H9 (cell line): ENCODE results near the gene RAP1GAP2. TPM values are rescaled to one million over a fixed set of nuclear protein-coding genes. Genes with fewer than 3 reads are reported as not detected.

Source experiments
- DNase-seq: peaks from one replicate; pipeline ENCODE4 v3.0.0-alpha.2; 2017
- H2AFZ ChIP-seq: one replicate; pipeline ENCODE4 v1.6.1; 2013; ENCODE audit warnings: mild to moderate bottlenecking, low read length, control low read depth, moderate library complexity
- H2AK5ac ChIP-seq: 2 replicates; pipeline ENCODE4 v1.6.1; 2013; ENCODE audit warnings: low read length, control low read depth, mixed read lengths; ENCODE audit not compliant: insufficient read length
- H2BK120ac ChIP-seq: one replicate; pipeline ENCODE4 v1.6.1; 2013; ENCODE audit warnings: low read depth, mild to moderate bottlenecking, low read length, control low read depth, inconsistent platforms; ENCODE audit not compliant: poor library complexity, severe bottlenecking
- H2BK12ac ChIP-seq: 2 replicates; pipeline ENCODE4 v1.6.1; 2013; ENCODE audit warnings: low read length, control low read depth, mixed read lengths, low read depth; ENCODE audit not compliant: insufficient read length
- H2BK15ac ChIP-seq: 2 replicates; pipeline ENCODE4 v1.6.1; 2013; ENCODE audit warnings: low read depth, low read length, control low read depth
- H2BK20ac ChIP-seq: one replicate; pipeline ENCODE4 v1.6.1; 2013; ENCODE audit warnings: low read depth, mild to moderate bottlenecking, low read length, control low read depth, inconsistent platforms; ENCODE audit not compliant: poor library complexity, severe bottlenecking
- H2BK5ac ChIP-seq: 2 replicates; pipeline ENCODE4 v1.6.1; 2013; ENCODE audit warnings: low read length, control low read depth, mixed read lengths; ENCODE audit not compliant: insufficient read length
- H3K14ac ChIP-seq: 2 replicates; pipeline ENCODE4 v1.6.1; 2013; ENCODE audit warnings: low read length, control low read depth; ENCODE audit not compliant: insufficient read depth
- H3K18ac ChIP-seq: 2 replicates; pipeline ENCODE4 v1.6.1; 2013; ENCODE audit warnings: low read depth, mild to moderate bottlenecking, mixed read lengths, low read length, control low read depth; ENCODE audit not compliant: insufficient read length
- H3K23ac ChIP-seq: 2 replicates; pipeline ENCODE4 v1.6.1; 2013; ENCODE audit warnings: low read length, control low read depth, mixed read lengths, low read depth; ENCODE audit not compliant: insufficient read length
- H3K23me2 ChIP-seq: 2 replicates; pipeline ENCODE4 v1.6.1; 2013; ENCODE audit warnings: low read depth, mild to moderate bottlenecking, mixed read lengths, low read length, control low read depth; ENCODE audit not compliant: insufficient read length, poor library complexity, severe bottlenecking
- H3K27ac ChIP-seq: 2 replicates; pipeline ENCODE4 v1.5.1; 2013; ENCODE audit warnings: low read length, control low read depth, mixed read lengths, low read depth; ENCODE audit not compliant: insufficient read length
- H3K27me3 ChIP-seq: 2 replicates; pipeline ENCODE4 v1.6.1; 2013; ENCODE audit warnings: low read length, control low read depth, inconsistent platforms; ENCODE audit not compliant: insufficient read depth
- H3K4ac ChIP-seq: 2 replicates; pipeline ENCODE4 v1.6.1; 2013; ENCODE audit warnings: low read depth, mild to moderate bottlenecking, control low read depth, inconsistent platforms, low read length, moderate library complexity
- H3K4me1 ChIP-seq: 2 replicates; pipeline ENCODE4 v1.6.1; 2013; ENCODE audit warnings: low read length, control low read depth, inconsistent platforms; ENCODE audit not compliant: insufficient read depth
- H3K4me2 ChIP-seq: 2 replicates; pipeline ENCODE4 v1.6.1; 2013; ENCODE audit warnings: low read length, control low read depth, mixed read lengths; ENCODE audit not compliant: insufficient read length, insufficient read depth
- H3K56ac ChIP-seq: 2 replicates; pipeline ENCODE4 v1.6.1; 2013; ENCODE audit warnings: low read depth, mild to moderate bottlenecking, mixed read lengths, low read length, control low read depth; ENCODE audit not compliant: insufficient read length
- H3K79me1 ChIP-seq: 2 replicates; pipeline ENCODE4 v1.6.1; 2013; ENCODE audit warnings: low read depth, mild to moderate bottlenecking, moderate library complexity, low read length, control low read depth, inconsistent platforms; ENCODE audit not compliant: insufficient read depth, poor library complexity, severe bottlenecking
- H3K79me2 ChIP-seq: 2 replicates; pipeline ENCODE4 v1.6.1; 2013; ENCODE audit warnings: low read length, control low read depth, inconsistent platforms; ENCODE audit not compliant: insufficient read depth
- H3K9ac ChIP-seq: 2 replicates; pipeline ENCODE4 v1.6.1; 2013; ENCODE audit warnings: low read length, control low read depth, mixed read lengths; ENCODE audit not compliant: insufficient read length; ENCODE audit errors: extremely low read depth
- H3K9me3 ChIP-seq: one replicate; pipeline ENCODE4 v1.6.1; 2013; ENCODE audit warnings: low read depth, low read length, inconsistent platforms; ENCODE audit not compliant: control insufficient read depth
- H3T11ph ChIP-seq: one replicate; pipeline ENCODE4 v1.6.1; 2013; ENCODE audit warnings: mild to moderate bottlenecking, low read length, control low read depth, inconsistent platforms
- H4K20me1 ChIP-seq: one replicate; pipeline ENCODE4 v1.6.1; 2013; ENCODE audit not compliant: control insufficient read depth, insufficient read length, insufficient read depth
- H4K5ac ChIP-seq: 2 replicates; pipeline ENCODE4 v1.6.1; 2013; ENCODE audit warnings: low read depth, mild to moderate bottlenecking, mixed read lengths, low read length, control low read depth; ENCODE audit not compliant: insufficient read length
- H4K8ac ChIP-seq: replicated peaks from 2 replicates; pipeline ENCODE4 v1.6.1; 2013; ENCODE audit warnings: low read length, control low read depth, mixed read lengths, low read depth; ENCODE audit not compliant: insufficient read length
- H4K91ac ChIP-seq: 2 replicates; pipeline ENCODE4 v1.6.1; 2013; ENCODE audit warnings: low read depth, mild to moderate bottlenecking, moderate library complexity, mixed read lengths, low read length, control low read depth; ENCODE audit not compliant: insufficient read length
- H3K27ac Mint-ChIP-seq, 3 experiments: 2 replicates in 2 of 3; 3 replicates in 1 of 3; pipeline ENCODE4 v1.8.0; 2020 to 2021; ENCODE audit warnings: mixed read lengths in 3 of 3, mild to moderate bottlenecking in 1 of 3, moderate library complexity in 1 of 3
- H3K27me3 Mint-ChIP-seq: 2 replicates; pipeline ENCODE4 v1.8.0; 2021; ENCODE audit warnings: low read depth, mild to moderate bottlenecking, moderate library complexity, mixed read lengths
- H3K36me3 Mint-ChIP-seq, 3 experiments: 2 replicates in 2 of 3; 3 replicates in 1 of 3; pipeline ENCODE4 v1.8.0; 2020 to 2021; ENCODE audit warnings: low read depth in 3 of 3, mixed read lengths in 3 of 3; ENCODE audit not compliant: insufficient read depth in 1 of 3
- H3K4me1 Mint-ChIP-seq, 2 experiments: 2 replicates each; pipeline ENCODE4 v1.8.0; 2020; ENCODE audit warnings: mixed read lengths in 2 of 2
- H3K4me3 Mint-ChIP-seq, 2 experiments: 2 replicates in 1 of 2; 3 replicates in 1 of 2; pipeline ENCODE4 v1.8.0; 2020 to 2021; ENCODE audit warnings: mild to moderate bottlenecking in 2 of 2, mixed read lengths in 2 of 2, moderate library complexity in 1 of 2
- H3K9me3 Mint-ChIP-seq, 2 experiments: 2 replicates in 1 of 2; 3 replicates in 1 of 2; pipeline ENCODE4 v1.8.0; 2020; ENCODE audit warnings: mild to moderate bottlenecking in 2 of 2, mixed read lengths in 2 of 2, moderate library complexity in 1 of 2
- CTCF ChIP-seq: fragments of 200-600 bp; sonication (generic); conservative IDR thresholded peaks from 3 replicates; pipeline ENCODE4 v1.8.0; 2021; ENCODE audit warnings: antibody characterized with exemption, mild to moderate bottlenecking
- WGBS: extraction: QIAGEN DNeasy Blood & Tissue Kit; methylation state at CpG from one replicate; pipeline ENCODE4 v1.1.7; 2013; ENCODE audit warnings: missing lambda C conversion rate, low lambda C conversion rate, mixed read lengths; ENCODE audit not compliant: insufficient read length; ENCODE audit errors: extremely low coverage; 5-methylcytosine and 5-hydroxymethylcytosine counted together
- total RNA-seq: library from RNA; stranded (reverse); gene quantifications from 2 replicates; pipeline ENCODE4 v1.2.1, GENCODE V29; 2021

Gene RAP1GAP2
- total RNA-seq, 1 experiment from 2014 or later, result 33.8 TPM

GRCh38 chr17:3043737-3044365 lies 247.6 kb downstream of the RAP1GAP2 start:
- Histone ChIP-seq H4K91ac (no peak overlapping the region), H2BK15ac (no peak overlapping the region), H3K4ac (no peak overlapping the region), H3T11ph (no peak overlapping the region), H3K79me1 (no peaks in the 10 kb centered on the region), H2BK5ac (no peak overlapping the region), H4K8ac (no peak overlapping the region), H2BK120ac (no peak overlapping the region), H2BK20ac (no peak overlapping the region), H3K9ac (no peak overlapping the region), H2AK5ac (no peak overlapping the region), H4K20me1 (no peaks in the 10 kb centered on the region), H3K4me1 (no peaks in the 10 kb centered on the region), H3K23ac (no peak overlapping the region), H3K4me2 (no peak overlapping the region), H3K27me3 (no peaks in the 10 kb centered on the region), H3K9me3 (no peaks in the 10 kb centered on the region), H3K14ac (no peak overlapping the region), H4K5ac (no peak overlapping the region), H3K79me2 (no peaks in the 10 kb centered on the region), H2AFZ (no peak overlapping the region), H2BK12ac (no peak overlapping the region), H3K56ac (no peak overlapping the region), H3K23me2 (no peaks in the 10 kb centered on the region), H3K27ac (no peak overlapping the region), H3K18ac (no peak overlapping the region)
- peaks cover 0 to 5% of the 10 kb centered on the region in 2 experiments; a peak in 1 of 4 replicates for H3K4me1 Mint-ChIP-seq
- peaks cover 4 to 6% (median 4%) of the 10 kb centered on the region in 3 experiments; a peak in 5 of 7 replicates for H3K36me3 Mint-ChIP-seq
- no peak for DNase-seq
- H3K27ac Mint-ChIP-seq, result no peak overlapping the region
- H3K9me3 Mint-ChIP-seq, result peaks cover 34% of the 10 kb centered on the region in 2 experiments
- H3K27me3 Mint-ChIP-seq, result peaks cover 18% of the 10 kb centered on the region
- no peak overlapping the region for H3K4me3 Mint-ChIP-seq
- no CpG with 5 or more reads among the region's 11 CpGs for WGBS
- TF ChIP-seq CTCF, result peak; percentile 61; the same call in 2 of the 3 replicates
